ENCODE results near the gene CD47.

The CD47 gene

DNA sequence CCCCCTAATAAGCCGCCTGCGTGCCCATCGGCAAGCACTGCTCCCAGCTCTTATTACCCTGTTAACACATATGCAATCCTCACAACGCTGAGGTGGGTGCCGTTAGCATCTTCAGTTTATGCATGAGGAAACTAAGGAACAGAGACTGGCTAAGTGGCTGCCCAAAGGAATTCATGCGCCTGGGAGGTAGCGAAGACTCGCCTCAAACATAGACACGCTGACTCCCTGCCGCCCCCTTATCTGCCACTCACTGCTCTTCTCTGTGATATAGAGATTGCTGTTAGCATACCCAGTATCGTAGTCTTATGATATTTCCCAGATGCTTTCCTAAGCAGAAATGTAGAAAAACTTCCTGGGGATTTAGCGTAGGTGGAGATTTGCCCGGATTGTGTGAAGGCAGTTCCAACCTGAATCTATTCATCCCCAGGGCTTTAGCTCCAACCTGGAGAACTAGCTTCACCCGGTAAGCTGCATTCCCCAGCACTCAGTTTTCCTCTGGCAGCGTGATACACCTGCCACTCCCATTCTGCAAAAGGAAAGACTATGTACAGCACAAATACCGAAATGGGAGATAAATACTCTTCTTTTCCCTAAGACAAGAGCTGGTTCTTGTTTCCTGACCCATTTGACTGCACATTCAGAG lies 23.7 kb upstream of the CD47 start:
- peak; percentile 58 for DNase-seq

DNA sequence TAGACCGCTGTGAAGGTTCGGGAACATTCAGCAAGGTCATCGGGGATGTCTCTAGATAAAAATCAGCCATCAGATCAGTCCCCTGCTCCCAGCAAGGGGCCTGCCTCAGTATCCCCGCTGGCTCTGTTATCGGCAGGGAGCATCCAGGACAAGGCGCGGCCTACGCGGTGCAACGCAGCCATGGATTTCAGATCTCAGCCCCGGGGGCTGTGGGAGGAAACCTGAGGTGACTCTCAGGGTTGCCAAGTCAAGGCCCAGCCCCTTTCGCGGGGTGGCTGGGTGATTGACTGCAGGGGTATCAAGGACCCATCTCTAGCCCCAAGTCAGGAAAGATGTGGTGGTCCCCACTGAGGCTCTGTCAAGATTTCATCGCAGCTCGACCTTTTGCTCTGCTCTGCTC lies 23.1 kb upstream of the CD47 start:
- no peak for DNase-seq

DNA sequence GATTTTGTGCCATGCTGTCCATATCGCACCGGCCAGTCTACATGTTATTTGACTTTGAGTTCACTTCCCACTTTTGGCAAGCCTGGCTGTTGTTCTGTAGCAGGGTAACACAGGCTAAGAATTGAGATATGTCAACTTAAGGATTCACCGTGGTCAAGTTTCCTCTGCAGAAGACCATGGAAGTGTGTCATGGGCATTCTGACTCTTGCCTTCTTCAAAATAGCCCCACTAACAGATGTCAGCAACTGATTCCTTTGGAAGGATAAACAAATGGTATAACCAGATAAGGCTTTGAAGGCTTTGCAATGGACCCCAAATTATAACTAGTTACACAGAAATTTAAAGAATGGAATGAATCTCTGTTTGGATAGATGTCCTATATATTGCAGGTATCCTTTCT lies 20.1 kb upstream of the CD47 start:
- DNase-seq: peak; percentile 64

DNA sequence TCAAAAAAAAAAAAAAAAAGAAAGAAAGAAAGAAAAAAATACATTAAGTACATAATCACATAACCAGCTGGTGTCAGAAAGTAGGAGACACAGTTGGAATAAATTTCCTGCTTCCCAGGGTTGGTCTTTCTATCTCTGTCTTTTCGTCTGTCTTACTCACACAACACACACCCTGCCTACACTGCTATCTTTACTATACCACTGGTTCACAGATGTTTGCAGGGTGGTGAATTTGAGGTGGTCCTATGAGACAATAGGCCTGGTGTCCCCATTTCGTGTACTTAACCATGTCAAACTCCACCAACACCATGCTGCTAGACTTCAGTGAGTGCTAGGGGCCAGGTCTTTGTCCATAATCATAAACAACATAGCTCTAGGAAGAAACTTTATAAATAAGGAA lies 17.6 kb upstream of the CD47 start:
- DNase-seq: peak; percentile 80

- no peak for DNase-seq
Measured at GRCh38 chr3:108106449-108106848, 15.6 kb upstream of the CD47 start.

- no peak for DNase-seq
Measured at GRCh38 chr3:108106031-108106430, 15.2 kb upstream of the CD47 start.

GRCh38 chr3:108103886-108104797 lies 13.3 kb upstream of the CD47 start:
- DNase-seq: peak; percentile 99

GRCh38 chr3:108103040-108103751 lies 12.4 kb upstream of the CD47 start:
- no peak for DNase-seq

DNA sequence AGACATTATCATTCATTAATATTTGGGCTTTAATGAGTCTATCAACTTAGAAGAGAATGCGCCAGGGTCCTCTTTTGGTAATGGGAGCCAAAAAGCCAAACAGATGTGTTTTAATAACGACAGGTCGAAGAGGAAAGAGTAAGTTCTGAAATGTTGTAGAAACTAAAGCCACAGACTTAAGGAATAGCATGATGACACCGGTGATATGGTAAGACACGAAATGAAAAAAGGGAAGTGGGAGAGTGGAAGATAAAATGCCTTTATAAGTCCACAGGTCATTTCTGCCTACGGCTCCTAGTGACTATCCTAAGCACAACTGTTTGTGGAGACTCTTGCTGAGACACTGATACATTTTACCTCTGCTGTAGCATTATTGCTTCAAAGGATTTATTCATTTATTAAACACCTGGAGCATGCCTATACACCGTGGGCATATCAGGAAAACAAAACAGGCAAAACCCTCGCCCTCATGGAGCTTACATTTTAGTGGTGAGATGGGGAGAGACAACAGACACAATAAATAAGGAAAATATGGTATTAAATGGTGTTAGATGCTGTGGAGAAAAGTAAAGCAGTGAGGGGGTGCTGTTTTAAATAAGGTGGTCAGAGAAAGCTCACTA lies 11.7 kb upstream of the CD47 start:
- no peak for DNase-seq

- DNase-seq: no peak
Measured at GRCh38 chr3:108100906-108101660, 10.3 kb upstream of the CD47 start.

- DNase-seq: peak; percentile 96
Measured at GRCh38 chr3:108099679-108100428, 9.0 kb upstream of the CD47 start.

GRCh38 chr3:108099244-108099643 lies 8.4 kb upstream of the CD47 start:
- peak; percentile 80 for DNase-seq

DNA sequence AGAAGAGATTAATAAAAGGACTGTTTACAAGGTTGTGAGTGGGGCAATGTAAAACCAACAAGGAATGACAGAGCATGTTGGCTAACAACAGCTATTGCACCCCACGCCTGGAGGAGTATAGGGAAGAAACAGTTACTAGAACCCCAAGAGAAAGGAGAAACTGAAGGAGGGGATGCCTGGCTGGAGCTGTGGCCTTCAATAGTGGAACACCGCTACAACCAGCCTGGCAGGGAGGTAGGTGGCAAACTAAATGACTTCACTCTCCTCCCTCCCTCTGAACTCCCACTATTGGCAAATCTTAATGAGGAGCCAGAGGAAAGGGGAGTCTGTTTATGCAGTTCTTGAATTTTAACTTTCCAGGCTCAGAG lies 7.2 kb upstream of the CD47 start:
- no peak for DNase-seq

GRCh38 chr3:108097322-108098002 lies 6.6 kb upstream of the CD47 start:
- no peak for DNase-seq

DNA sequence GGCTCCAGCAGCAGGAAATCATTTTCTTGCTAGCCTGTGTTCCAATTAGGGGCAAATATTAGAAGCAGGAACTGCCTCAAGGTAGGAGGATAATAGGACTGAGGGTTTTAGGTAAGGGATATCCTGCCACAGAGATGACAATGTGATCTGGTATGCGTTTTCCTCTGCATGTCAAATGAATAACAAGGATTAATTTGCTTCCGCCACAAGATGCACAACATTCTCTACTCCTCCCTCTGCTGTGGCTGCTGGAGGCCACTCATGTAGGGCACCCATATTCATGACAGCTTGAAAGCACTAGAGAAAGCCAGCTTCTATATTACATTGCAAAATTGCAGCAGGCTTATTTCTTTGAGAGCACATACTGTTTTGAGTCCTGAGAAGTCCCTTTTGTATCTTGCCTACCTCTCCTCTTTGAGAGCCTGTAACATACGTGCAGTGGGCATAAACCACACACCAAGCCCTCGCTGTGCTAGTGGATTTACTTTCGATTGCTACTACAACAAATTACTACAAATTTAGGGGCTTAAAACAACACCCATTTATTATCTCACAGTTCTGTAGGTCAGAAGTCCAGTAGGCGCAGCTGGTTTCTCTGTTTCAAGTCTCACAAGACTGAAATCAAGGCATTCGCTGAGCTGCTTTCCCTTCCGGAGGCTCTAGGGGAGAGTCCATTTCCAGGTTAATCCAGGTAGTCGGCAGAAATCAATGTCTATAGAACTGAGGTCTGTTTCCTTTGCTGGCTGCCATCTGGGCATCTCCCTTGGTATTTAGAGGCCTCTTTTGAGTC lies 5.9 kb upstream of the CD47 start:
- DNase-seq: no peak

DNA sequence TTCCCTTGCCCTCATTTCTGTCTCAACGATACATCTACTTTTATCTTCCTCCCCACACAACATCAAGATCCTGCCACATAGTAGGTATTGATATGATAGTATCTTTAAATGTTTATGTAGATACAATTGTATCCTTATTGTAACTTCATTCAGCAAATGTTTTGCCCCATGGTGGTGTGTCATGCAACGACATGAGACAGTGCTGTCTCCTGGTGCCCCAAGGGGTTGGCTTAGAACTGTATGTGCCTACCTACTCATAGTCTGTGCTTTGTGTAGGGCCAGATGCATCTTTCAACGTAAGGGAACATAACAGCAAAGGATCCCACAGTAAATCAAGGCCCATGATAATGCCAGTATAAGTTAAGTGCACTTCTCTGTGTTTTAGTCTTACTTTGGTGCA lies 2.8 kb upstream of the CD47 start:
- no peak for DNase-seq

GRCh38 chr3:108093021-108093420 lies 2.2 kb upstream of the CD47 start:
- DNase-seq: no peak

DNA sequence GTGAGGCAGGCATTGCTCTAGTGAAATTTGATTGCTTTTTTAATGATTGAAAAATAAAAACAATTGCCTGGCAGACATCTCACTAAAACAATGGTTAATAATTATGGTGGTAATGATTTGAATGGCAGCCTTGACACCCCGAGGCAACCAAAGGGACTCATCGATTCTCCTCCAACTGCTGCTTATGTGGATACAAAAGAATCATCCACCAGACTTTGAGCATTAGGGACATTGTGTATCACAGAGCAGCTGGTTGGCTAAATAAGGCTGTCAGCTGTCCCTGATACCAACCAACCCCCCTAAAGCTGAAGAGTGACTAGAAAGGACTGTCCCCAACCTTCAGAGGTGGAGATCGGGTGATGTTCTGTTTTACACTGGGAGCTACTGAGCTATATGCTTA lies 1.7 kb upstream of the CD47 start:
- peak; percentile 78 for DNase-seq

GRCh38 chr3:108091498-108092250 lies 843 bp upstream of the CD47 start:
- DNase-seq: peak; percentile 76
